NCI-H2171 treated with DMSO at 0.1 percent for 48 hours (cell line): Measurements from ENCODE around the gene LGR4.

ENCODE experiments used
- DNase-seq: peaks from one replicate; lab custom pipeline; 2025; lab: John Stamatoyannopoulos, UW

LGR4 gene

DNA sequence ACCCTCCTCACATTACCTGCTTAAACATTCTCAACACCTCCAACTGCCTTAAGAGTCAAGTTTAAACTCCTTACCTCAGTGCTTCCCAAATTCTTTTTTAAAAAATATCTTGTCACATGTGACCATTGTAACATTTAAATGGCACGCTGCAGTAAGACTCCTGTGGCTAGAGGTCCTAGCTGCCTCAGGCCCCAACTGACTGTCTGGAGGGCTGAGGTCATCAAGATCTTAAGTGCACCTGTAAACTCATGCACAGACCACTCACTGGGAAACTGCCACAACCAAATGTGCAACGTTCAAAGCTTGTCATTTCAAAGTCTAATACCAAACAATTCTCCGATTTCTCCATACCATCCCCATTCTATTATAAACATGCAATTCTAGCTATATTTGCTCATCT, 93.1 kb downstream of the LGR4 start:
- DNase-seq, result no peak

DNA sequence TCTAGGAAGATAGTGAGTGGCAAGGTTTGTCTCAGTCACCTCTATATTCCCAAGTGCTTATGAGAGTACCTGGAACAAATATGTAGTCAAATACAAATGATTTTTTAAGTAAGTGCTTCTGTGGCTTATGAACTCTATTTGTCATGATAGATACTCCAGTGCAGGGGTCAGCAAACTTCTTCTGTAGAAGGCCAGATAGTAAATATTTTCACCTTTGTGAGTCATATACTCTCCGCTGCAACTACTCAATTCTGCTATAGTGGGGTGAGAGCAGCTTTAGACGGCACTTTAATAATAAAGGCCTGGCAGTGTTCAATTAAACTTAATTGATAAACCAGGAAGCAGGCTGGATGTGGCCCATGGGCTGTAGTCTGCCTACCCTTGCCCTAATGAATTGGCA, 97.2 kb downstream of the LGR4 start:
- no peak for DNase-seq

DNA sequence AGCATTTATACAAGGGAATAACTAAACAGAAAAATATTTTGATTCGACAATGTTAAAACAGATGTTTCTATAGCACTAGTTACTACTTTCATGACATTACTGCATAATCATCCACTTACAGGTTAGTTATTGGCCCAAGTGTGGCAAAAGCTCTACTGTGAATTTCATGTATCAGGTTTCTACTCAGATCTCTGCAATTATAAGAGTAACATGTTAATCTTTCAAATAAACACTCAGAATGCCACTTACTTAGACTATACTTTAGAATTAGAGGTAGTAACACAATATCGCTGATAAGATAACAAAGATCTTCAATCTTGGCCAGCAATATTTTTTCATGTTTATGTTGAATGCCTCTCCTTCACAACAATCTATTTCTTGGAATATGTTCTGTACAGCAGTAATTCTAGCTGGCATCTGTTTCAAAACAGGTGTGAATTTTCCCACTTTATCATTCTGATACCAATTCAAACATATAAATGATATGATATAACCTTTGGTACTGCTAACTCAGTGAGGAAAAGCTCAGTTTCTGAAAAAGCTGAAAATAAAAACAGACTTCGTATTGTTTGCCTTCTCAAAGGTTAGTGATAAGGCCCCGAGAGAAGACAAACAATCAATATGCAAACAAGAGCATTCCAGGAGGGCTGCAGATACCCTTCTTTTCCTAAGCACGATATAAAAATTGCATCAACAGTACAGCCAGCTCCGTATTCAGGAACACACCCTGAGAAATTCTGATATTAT, 98.6 kb downstream of the LGR4 start:
- DNase-seq, result peak; percentile 36

DNA sequence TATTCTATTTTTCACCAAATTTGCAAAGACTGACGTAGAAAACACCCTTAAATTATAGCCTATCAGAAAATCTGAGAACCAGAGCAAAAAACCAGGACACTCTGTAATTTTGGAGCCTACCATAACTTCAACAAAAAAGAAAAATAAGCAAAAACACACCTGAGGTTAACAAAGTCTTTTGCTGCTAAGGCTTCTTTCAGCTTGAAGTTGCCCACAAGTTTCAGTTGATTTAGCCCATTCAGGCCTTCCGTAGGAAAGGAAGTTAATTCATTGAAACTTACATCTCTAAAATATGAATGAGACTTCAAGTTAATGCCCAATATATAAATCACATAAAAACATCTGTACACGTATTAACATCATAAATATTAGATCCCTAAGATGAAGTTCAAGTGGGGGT, 99.2 kb downstream of the LGR4 start:
- no peak for DNase-seq

DNA sequence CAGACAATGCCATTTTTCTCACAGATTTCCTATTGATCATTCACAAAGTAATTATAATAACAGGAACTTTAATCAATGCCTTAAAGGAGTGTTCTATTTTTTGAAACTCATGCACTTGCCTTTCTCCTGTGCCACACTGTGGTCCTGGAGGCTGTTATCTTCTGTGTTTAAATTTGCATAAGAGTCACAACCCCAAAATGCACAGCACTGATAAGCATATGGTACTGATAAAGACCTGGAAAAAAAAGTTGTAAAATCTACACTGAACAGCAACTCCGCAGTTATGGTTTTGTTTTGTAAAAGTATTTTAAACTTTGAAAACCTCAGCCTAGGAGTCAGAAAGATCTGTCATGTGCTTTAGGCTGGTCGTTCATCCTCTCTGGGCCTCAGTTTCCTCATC, 100.4 kb downstream of the LGR4 start:
- DNase-seq, result no peak

DNA sequence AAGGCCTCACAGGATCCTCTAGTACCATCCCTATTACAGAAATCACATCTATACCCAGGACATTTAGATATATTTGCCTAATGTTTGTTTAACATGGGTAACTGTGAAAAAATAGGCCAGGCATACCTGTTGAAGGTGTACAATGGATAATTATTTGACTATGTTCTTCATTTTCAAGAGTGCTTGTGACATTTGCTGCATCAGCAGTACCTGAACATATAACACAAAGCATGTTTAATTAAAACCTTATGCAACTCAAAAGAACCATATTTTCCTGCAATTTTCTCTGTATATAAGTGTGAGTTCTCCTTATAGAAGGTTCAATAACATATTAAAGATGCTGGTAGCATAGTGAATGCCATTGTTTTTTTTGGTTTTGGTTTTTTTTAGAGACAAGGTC, 101.1 kb downstream of the LGR4 start:
- DNase-seq, result no peak

DNA sequence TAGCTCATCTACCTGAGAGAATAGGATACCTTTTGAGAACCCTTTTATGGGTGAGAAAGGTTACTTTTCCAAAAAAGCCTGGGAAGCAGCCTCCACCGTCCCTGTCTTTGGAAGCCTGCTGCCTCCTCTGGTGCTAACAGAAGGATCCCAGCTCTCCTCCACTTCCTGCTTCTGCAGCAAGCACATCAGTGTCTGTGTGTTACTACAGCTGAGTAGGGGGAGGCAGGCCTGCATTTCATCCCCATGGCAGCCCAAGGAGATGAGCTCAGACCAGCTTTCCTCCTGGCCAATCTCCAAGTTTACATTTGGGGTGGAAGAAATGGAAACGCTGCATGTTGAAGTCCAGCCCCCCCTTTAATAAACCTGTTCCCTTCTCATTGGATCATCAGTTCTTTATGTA, 102.2 kb downstream of the LGR4 start:
- DNase-seq, result no peak

DNA sequence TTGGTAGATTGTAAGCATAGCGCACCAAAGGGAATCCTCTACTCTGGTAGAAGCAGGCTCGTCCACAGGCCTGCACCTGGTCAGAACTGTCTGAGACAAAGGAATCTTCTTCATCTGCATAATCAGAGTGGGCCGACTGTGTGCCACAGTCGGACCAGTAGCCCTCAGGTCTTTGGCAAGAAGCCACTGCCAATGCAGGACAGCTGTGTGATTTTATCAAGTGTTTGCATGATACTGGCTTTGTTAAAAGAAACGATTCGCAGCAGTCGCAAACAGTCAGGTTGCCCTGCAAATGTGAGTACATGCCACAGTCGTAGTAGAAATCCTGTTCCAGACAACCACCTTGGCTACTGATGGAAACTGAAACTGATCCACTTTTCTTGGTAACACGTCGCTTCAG, 104.7 kb downstream of the LGR4 start:
- DNase-seq, result no peak

DNA sequence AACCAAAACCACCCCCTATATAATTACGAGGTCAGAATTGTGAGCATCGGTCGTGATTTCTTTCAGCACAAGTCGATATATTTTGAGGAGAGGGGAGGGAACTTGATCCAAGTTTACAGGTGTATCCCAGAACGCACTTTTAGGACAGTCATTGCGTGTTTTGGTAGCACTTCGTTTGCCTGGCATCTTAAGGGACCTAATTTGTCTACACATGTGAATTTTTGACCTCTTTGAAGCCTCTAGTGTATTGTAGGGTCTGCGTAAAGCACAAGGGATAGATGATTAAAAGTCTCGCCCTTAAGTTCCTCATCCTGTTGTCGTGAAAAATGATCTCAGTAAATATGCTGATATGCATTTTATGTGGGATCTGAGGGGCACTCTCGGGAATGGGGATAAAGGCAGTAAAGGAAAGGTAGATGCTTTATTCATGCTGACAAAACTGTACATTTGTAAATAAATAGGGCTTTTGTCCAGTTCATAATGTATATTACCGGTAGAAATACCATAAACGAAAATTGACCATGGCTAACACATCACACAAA, 108.9 kb downstream of the LGR4 start:
- DNase-seq, result no peak

DNA sequence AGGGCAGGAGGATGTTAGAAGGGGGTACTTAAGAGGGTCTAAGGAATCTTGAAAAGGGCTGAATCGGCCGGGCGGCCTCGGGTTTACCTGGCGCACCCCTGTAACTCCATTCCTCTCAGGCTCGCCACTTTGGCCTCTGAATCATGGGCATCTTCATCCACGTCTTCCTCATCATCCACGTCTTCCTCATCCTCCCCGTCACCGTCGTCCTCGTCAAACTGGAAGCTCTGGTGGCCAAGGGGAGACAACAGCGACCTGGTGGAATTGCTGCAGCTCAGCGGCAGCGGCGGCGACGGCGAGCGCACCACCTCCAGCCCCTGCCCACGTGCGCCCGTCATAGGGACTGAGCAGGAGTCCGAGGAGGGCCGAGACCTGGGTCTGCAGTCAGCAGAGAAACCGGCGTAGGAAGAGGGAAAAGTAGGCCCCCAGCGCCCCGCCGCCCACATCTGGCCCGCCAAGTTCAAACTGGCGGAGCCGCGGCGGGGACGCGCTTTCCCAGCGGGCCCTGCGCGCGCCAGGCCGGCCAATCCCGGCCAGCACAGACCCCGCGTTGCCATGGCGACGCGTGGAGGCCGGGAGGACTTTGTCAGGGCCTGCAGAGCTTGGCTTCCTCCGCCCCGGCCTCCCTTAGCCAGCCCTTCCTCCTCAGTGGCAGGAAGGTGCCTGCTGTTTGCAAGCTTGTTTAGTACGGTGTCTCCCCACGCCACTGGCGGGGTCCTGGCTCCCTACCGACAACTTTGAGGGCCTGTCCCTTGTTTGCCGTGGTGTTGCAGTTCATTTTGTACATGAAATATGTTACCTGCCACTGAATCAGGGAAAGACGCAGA, 109.6 kb downstream of the LGR4 start, which contains the start of gene CCDC34:
Gene CCDC34 (minus strand): TSS at position 467 of the 827 bp plus-strand sequence. CDS start 21 bp downstream, at position 446.
- DNase-seq, result peak; percentile 96

DNA sequence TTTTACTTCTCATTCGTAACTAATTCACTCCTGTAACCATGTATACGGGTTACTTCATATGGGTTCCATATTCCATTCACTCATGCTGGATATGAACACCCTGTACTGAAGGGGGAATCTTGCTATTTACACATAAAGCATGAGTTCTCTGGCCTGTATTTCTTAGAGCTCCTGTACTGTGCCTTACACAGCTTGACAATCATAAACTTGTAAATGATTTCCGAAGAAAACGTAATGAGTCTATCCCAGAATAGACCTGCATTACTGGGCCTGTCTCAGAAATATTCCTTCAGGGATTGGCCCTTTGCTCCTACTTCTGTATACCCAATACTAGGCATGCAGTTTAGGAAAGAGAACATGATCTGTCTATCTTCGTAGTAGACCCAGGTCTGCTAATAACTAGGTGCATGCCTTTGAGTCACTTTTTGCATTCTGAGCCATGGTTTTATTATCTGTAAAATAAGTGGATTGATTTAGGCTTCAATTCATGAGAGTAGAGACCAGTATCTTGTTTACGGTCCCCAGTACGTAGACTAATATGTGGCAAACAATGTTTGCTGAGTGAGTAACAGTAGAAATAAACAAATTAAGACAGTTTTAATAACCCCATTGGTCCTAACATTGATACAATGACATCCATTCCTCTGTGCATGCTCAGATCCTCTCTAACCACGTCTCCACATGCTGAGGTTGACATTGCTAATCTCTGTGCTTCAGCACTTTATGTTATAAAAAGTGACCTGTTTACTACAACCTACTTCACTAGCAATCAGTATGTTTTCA, 110.8 kb downstream of the LGR4 start:
- DNase-seq, result no peak

DNA sequence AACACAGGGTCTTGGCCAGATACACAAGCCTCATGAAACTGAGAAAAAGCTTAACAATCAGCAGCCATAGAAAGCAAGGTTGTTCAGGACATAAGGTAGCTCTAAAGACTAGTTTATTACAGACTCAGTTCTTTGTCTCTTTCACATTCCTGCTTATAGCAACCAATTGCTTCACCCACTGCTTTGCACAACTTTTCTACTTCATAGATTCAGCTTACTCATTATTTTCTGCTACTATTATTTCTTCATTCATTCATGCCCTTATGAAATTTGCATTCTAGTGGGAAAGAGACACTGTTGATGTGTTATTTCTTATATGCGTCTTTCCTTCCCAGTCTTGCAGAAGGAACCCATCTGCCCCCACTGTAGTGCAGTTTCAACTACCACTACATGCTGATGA, 114.3 kb downstream of the LGR4 start:
- DNase-seq, result no peak

DNA sequence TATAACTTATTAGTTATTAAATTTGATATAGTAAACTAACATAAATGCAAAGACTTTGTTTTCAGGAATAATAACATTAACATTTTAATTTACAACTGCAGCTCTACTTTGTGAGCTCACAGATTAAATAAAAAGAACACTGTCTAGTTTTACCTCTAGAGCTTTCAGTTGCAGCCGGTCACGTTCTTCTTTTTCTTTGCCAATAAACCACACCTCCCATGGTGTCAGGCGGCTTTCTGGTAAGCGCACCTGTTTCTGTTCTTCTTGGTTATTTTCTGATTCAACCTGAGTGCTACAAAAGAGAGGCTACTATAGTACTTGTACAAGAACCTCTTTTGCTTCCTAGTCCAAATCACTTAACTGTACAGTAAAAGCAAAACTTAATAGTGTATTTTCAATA, 115.3 kb downstream of the LGR4 start:
- peak; percentile 41 for DNase-seq

DNA sequence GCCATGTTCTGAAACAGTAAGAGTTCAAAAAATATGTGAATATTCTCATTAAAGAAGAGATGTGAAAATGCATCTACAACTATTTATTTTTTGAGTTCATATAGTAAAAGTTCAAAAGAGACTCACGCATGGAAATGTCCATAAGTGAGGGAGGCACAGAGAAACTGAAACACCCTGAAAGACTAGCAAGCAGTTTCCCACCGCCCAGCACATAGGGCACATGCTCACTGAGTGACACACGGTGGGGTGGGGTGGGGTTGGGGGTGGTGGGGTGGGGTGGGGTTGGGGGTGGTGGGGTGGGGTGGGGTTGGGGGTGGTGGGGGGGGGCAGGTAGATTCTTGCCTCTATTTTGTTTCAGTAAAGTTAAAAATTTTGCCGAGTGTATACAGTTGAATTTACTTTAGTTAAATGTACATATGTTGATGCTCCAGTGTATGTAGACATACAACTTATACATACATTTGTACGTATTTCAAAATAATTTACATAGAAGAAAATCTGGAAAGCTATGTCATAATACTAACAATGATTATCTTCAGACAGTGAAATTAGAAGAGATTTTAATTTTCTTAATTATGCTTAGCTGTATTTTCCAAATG, 115.9 kb downstream of the LGR4 start:
- DNase-seq, result no peak

DNA sequence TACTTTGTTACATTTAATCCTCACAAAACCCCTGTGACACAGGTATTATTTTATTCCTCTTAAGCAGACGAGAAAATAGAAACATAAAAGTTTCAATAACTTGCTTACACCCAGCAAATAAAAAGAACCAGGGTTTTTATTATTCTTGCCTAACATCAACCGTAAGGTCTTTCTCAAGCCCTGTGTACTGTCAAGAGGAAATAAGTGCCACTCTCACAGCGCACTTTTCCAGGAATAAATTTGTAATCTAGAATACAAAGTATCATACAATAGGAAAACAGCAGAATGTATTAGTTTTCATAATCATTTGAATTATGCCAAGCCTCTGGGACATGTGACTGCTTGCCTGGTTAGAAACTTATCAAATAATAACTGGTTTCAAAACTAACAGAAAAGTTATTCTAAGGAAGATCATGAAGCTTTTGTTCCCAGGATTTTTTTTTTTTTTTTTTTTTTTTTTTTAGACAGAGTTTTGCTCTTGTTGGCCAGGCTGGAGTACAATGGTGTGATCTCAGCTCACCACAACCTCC, 117.0 kb downstream of the LGR4 start:
- DNase-seq, result no peak

DNA sequence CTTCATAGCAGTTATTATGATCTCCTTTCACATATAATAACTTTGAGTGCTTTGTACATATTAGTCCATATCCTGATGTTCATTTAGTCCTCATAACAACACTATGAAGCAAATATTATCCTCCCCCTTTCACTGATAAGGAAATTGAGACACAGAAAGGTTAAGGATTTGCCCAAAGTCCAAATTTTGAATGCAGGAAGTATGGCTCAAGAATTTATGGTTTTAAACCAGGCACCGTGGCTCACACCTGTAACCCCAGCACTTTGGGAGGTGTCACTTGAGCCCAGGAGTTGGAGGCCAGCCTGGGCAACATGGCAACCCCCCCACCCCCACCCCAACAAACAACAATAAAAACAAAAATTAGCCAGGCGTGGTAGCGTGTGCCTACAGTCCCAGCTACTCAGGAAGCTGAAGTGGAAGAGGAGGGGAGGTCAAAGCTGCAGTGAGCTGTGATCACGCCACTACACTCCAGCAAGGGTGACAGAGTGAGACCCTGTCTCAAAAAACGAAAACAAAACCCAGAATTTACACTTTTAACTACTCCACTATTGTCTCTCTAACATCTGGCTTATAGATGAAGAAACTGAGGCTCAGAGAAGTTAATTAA, 118.1 kb downstream of the LGR4 start:
- DNase-seq, result no peak

DNA sequence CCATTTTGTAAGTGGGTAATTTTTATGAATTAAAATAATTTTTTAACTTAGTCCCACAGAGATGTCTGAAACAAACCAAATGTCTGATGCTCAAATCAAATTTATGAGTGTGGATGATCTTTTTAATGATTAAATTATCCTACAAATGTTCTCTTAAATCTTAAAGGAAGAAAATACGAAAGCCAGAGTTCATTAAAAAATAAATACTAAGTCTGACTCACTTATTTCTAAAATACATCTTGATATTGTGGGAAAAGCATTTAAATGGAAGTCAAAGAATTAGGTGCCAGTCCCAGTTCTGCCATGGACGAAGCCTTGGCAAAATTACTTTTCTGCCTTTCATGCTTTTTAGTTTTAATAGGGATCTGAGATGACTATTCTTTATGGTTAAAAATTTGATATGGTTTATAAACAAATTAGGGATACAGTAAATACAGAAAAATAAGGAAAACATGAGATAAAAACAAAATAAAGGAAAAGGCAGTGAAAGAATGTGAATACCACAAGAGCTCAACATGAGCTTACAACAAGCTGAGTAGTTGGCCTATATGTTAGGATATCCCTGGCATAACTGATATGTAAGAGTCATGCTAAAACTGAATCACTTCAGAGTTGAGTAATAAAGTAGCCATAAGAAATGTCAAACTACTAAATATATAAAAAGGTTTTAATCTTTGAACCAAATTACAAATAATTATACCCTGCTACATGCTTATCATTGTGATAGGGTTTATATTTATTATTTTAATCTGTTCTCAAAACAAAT, 118.8 kb downstream of the LGR4 start:
- no peak for DNase-seq

DNA sequence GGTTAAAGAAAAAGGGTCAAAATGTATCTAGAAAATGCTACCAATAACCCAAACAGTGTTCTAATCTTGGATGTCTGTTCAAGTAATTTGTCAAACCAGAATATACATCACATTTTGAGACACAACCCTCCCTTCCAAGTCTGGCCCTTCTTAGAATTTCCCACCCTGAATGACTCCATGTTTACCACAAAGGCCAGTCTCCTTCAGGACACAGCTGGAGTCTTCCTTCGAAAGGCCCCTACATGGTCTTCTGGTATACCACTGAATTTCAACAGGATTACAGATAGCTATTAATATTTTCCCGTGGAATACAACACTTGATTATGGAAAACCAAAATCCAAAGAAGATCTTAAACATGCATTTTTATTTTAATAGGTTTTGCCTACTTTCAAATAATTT, 119.8 kb downstream of the LGR4 start:
- no peak for DNase-seq

DNA sequence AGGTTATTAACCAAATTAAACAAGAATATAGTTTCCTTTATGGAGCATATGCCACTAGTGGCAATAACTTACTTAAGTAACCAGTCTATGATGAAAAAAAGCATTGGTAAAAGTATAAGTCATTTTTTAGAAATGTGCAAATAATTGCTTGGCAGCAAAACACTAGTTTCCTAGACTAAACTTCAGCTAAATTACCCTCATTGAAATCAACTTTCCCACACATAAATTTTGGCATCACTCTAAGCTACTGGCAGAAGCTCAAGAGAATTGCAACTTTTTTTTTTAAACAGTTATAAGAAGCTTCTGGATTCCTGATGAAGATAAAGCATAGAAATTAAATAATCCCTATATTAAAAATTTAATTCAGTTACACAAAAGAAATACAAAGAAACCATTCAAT, 122.1 kb downstream of the LGR4 start:
- no peak for DNase-seq

DNA sequence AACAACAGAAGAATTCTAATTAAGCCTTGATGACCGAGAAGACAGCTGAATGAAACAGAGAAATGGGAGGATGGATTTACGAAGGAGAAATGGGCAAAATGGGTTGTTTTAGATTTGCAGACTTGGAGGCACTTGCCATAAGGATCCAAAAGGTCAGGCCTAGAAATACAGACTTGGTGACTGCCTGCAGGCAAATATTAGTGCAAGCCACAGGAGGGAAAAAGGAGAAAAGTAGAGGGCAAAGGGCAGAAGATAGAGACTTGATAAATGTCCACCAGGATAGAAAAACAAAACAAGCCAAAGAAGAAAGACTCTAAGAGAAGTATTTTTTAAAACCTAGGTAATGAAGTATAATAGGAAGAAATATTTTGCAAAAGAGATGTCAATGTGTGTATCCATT, 122.7 kb downstream of the LGR4 start:
- no peak for DNase-seq
